ENCODE measurements around the gene RNASE11.
"Not testable (repeated sequence)": the region's sequence is repeated elsewhere in the genome, so short reads cannot be mapped to it uniquely, and the experiment has no call there.

DNA sequence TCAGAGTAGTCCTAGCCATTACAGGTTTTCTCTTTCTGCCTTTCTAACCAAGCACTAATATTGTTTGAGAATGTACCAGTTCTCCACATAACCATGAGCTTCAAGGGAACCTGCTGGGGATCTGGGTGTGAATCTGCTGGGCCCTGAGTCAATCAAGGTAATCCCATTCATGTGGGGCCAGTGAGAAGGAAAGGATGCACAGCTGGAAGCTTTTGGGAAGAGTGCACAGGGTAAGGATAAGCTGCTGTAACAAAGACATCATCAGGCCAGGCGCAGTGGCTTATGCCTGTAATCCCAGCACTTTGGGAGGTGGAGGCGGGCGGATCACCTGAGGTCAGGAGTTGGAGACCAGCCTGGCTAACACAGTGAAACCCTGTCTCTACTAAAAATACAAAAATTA is 7.9 kb upstream of the RNASE11 start:
- TF ChIP-seq, protein P1, sequence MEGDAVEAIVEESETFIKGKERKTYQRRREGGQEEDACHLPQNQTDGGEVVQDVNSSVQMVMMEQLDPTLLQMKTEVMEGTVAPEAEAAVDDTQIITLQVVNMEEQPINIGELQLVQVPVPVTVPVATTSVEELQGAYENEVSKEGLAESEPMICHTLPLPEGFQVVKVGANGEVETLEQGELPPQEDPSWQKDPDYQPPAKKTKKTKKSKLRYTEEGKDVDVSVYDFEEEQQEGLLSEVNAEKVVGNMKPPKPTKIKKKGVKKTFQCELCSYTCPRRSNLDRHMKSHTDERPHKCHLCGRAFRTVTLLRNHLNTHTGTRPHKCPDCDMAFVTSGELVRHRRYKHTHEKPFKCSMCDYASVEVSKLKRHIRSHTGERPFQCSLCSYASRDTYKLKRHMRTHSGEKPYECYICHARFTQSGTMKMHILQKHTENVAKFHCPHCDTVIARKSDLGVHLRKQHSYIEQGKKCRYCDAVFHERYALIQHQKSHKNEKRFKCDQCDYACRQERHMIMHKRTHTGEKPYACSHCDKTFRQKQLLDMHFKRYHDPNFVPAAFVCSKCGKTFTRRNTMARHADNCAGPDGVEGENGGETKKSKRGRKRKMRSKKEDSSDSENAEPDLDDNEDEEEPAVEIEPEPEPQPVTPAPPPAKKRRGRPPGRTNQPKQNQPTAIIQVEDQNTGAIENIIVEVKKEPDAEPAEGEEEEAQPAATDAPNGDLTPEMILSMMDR (conservative IDR thresholded peaks at IDR 0.05; ENCODE audit: low read depth, low read length) = not testable (repeated sequence)
- TF ChIP-seq EZH2 (IDR thresholded peaks at IDR 0.05; ENCODE audit: low read length, unreplicated experiment) = not testable (repeated sequence)
